ENCODE measurements around the gene ANP32A. TPM values are rescaled to one million over a fixed set of nuclear protein-coding genes. Genes with fewer than 3 reads are reported as not detected.
A peak's percentile ranks its signal among the peaks of the same experiment; 100 is the strongest.

Gene ANP32A
- total and polyA plus RNA-seq, 4 donors = 71.4 to 167 (median 118) TPM

- H3K4me1 ChIP-seq (ENCODE audit: control insufficient read depth, insufficient read depth, low read length) = peaks cover 7% of the 10 kb centered on the region
- H3K4me3 ChIP-seq (ENCODE audit: low read depth, low read length) = peak overlapping the region; percentile 98
- WGBS (ENCODE audit: insufficient coverage) = 0% methylated on average over 6 of the region's 16 CpGs
- DNase-seq (ENCODE audit: low read depth in 4 of 6, low spot score in 6 of 6) = peak in 1 of 6 donors; percentile 24
- H3K9me3 ChIP-seq (ENCODE audit: control insufficient read depth, insufficient read depth, low read length) = no peaks in the 10 kb centered on the region
- H3K27ac ChIP-seq (ENCODE audit: low read depth, low read length) = peak overlapping the region; percentile 36
- no peaks in the 10 kb centered on the region for H3K27me3 ChIP-seq (ENCODE audit: control insufficient read depth, insufficient read depth, low read length)
- H3K36me3 ChIP-seq (ENCODE audit: control insufficient read depth, insufficient read depth, low read length) = peaks cover 2% of the 10 kb centered on the region
Observed at GRCh38 chr15:68821841-68822381, 1.2 kb upstream of the ANP32A start.

- under 1% methylated on average over 60 of the region's 60 CpGs for WGBS (ENCODE audit: insufficient coverage)
- peak overlapping the region; percentile 61 for H3K27ac ChIP-seq (ENCODE audit: low read depth, low read length)
- peaks cover 2% of the 10 kb centered on the region for H3K36me3 ChIP-seq (ENCODE audit: control insufficient read depth, insufficient read depth, low read length)
- peak overlapping the region; percentile 98 for H3K4me3 ChIP-seq (ENCODE audit: low read depth, low read length)
- H3K27me3 ChIP-seq (ENCODE audit: control insufficient read depth, insufficient read depth, low read length) = no peaks in the 10 kb centered on the region
- DNase-seq (ENCODE audit: low read depth in 4 of 6, low spot score in 6 of 6) = peak in 2 of 6 donors; percentile 41 to 49
- H3K4me1 ChIP-seq (ENCODE audit: control insufficient read depth, insufficient read depth, low read length) = peaks cover 11% of the 10 kb centered on the region
- H3K9me3 ChIP-seq (ENCODE audit: control insufficient read depth, insufficient read depth, low read length) = no peaks in the 10 kb centered on the region
Observed at GRCh38 chr15:68821190-68821840, 620 bp upstream of the ANP32A start.

- H3K4me3 ChIP-seq (ENCODE audit: low read depth, low read length) = peak overlapping the region; percentile 98
- H3K36me3 ChIP-seq (ENCODE audit: control insufficient read depth, insufficient read depth, low read length) = peaks cover 2% of the 10 kb centered on the region
- peak overlapping the region; percentile 99 for H3K27ac ChIP-seq (ENCODE audit: low read depth, low read length)
- no peaks in the 10 kb centered on the region for H3K9me3 ChIP-seq (ENCODE audit: control insufficient read depth, insufficient read depth, low read length)
- H3K4me1 ChIP-seq (ENCODE audit: control insufficient read depth, insufficient read depth, low read length) = peaks cover 11% of the 10 kb centered on the region
- WGBS (ENCODE audit: insufficient coverage) = 0% methylated on average over 17 of the region's 48 CpGs
- peak in 3 of 6 donors; percentile 77 to 90 (median 88) for DNase-seq (ENCODE audit: low read depth in 4 of 6, low spot score in 6 of 6)
- H3K27me3 ChIP-seq (ENCODE audit: control insufficient read depth, insufficient read depth, low read length) = no peaks in the 10 kb centered on the region
Observed at GRCh38 chr15:68819495-68820294, 1.0 kb downstream of the ANP32A start.

DNA sequence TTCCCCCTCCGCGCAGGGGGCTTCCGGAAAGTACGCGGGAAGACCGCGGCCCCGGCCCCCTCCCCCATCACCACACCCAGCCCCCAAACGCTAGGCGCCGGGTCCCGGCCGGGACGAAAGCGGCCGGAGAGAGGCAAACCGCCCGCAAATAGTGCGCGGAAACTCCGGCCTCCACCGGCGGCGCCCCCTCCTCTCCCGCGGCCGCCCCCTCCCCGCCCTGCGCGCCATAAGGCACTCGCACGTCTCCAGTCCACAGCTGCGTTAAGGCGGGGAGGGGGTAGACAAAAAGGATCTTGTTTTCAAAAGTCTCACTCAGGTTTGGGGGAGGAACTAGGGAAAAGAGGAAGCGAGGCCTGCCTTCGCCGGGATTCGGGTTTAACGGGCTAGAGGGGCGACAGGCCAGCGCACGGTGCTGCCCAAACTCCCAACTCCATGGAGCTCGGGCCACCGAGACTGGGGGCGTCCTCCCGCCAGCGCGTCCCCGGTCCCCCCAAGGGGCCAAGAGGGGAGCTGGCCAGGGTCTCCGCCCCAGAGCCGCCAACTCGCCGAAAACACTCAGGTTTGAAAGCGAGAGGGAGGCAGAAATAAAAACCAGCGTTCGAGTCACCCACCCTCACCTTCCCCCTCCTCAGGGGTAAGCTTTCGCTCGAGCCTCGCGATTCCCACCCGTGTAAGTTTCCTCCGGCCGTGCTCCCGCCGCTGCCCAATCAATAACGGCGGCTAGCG lies 1.8 kb downstream of the ANP32A start:
- no peaks in the 10 kb centered on the region for H3K9me3 ChIP-seq (ENCODE audit: control insufficient read depth, insufficient read depth, low read length)
- peaks cover 15% of the 10 kb centered on the region for H3K4me1 ChIP-seq (ENCODE audit: control insufficient read depth, insufficient read depth, low read length)
- DNase-seq (ENCODE audit: low read depth in 4 of 6, low spot score in 6 of 6) = peak in 3 of 6 donors; percentile 68 to 90 (median 84)
- H3K27me3 ChIP-seq (ENCODE audit: control insufficient read depth, insufficient read depth, low read length) = no peaks in the 10 kb centered on the region
- peak overlapping the region; percentile 99 for H3K27ac ChIP-seq (ENCODE audit: low read depth, low read length)
- under 1% methylated on average over 62 of the region's 68 CpGs for WGBS (ENCODE audit: insufficient coverage)
- H3K36me3 ChIP-seq (ENCODE audit: control insufficient read depth, insufficient read depth, low read length) = peaks cover 2% of the 10 kb centered on the region
- H3K4me3 ChIP-seq (ENCODE audit: low read depth, low read length) = peak overlapping the region; percentile 98

DNA sequence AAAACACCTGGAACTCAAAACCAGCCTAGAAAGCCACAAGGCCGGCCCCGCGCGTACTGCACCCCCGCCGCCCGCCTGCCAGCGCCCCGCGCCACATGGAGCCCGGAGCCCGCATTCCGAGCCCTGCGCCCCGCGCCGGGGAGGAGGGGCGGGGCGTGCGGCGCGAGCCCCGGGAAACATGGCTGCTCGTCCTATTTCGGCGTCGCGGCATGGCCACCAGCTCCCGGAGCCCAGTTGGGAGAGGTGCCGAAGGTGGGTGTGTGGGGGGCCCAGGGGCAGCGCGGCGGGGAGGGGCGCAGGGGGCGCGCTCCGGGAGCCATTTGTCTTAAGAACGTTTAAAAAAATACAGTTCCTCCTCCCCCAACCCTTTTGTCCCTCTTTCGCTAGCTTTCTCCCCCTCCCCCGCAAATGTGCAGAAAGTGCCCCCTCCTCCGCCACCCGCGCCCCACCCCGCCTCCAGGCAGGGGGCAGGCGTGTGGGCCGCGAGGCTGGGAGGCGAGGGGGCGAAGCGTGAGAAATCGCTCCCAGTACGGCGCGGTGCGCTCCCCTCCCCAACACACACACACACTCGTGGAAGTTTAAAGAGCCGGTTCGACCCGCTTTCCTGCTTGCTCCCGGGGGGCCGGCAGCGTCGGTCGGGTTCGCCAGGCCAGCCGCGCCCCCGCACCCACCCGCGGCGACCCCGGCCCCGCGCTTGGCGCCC lies 2.5 kb downstream of the ANP32A start:
- Histone ChIP-seq H3K27ac (ENCODE audit: low read depth, low read length) (peak overlapping the region; percentile 99), H3K9me3 (ENCODE audit: control insufficient read depth, insufficient read depth, low read length) (no peaks in the 10 kb centered on the region), H3K36me3 (ENCODE audit: control insufficient read depth, insufficient read depth, low read length) (peaks cover 2% of the 10 kb centered on the region), H3K27me3 (ENCODE audit: control insufficient read depth, insufficient read depth, low read length) (no peaks in the 10 kb centered on the region), H3K4me1 (ENCODE audit: control insufficient read depth, insufficient read depth, low read length) (peaks cover 21% of the 10 kb centered on the region), H3K4me3 (ENCODE audit: low read depth, low read length) (peak overlapping the region; percentile 98)
- DNase-seq (ENCODE audit: low read depth in 4 of 6, low spot score in 6 of 6) = peak in 5 of 6 donors; percentile 51 to 91 (median 67)
- under 1% methylated on average over 68 of the region's 75 CpGs for WGBS (ENCODE audit: insufficient coverage)

DNA sequence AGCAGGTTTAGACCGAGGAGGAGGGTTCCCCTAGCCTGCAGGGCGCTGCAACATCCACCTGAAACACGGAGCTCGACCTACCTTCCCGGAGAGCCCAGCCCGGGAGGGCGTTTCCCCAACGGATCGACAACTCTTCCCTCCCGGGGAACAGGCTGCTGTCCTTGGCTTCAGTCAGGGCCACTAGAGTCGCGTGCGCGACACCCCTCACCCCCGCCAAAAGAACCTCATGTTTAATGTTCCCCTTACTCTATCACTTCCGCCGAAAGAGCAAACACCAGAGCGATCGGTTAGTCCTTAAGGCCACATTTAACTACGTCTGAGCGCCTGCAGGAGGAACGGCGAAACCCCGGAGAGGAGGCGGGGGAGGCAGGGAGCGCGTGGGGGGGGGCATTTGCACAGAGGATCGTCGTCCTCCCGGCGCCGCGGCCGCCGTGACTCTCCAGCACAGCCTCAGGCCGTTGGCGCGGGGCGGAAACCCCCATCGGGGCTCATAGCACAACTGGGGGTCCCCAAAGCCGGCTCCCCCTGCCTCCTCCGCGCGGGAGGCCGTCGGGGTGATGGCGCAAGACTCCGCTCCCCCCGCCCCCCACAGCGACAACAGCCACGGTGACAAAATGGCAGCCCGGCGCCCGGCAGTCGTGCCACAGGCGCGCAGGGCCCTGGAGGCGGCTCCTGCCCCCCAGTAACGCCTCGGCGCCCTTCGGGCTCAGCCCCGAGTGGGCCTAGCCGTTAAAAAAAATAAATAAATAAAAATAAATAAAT lies 3.2 kb downstream of the ANP32A start:
- peak in 4 of 6 donors; percentile 51 to 88 (median 70) for DNase-seq (ENCODE audit: low read depth in 4 of 6, low spot score in 6 of 6)
- Histone ChIP-seq H3K27me3 (ENCODE audit: control insufficient read depth, insufficient read depth, low read length) (no peaks in the 10 kb centered on the region), H3K4me3 (ENCODE audit: low read depth, low read length) (peak overlapping the region; percentile 98), H3K4me1 (ENCODE audit: control insufficient read depth, insufficient read depth, low read length) (peaks cover 24% of the 10 kb centered on the region), H3K9me3 (ENCODE audit: control insufficient read depth, insufficient read depth, low read length) (no peaks in the 10 kb centered on the region), H3K27ac (ENCODE audit: low read depth, low read length) (peak overlapping the region; percentile 99), H3K36me3 (ENCODE audit: control insufficient read depth, insufficient read depth, low read length) (peaks cover 2% of the 10 kb centered on the region)
- 0% methylated on average over 35 of the region's 64 CpGs for WGBS (ENCODE audit: insufficient coverage)

DNA sequence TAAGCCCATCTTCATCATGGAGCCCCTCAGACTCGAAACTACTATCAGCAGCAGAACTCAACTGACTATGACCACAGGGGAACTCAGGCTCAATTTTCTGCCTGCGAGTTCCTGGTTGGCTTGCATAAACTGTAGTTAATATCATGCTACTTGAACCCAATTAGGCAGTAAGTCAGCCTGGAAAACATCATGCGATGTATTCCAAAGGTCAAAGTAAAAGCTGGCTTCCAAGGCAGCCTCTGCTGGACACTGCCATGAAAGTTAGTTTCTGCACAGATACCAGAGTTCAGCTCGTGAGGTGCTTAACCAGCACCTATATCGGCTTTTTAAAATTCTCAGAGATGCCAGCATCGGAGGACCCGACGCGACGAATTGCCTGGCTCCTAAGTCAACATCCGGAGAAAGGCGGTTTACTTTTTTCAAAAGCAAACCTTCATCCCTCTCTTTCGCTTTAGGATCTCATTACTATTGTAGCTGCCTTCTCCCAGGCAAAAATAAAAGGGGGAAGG lies 3.8 kb downstream of the ANP32A start:
- no peaks in the 10 kb centered on the region for H3K9me3 ChIP-seq (ENCODE audit: control insufficient read depth, insufficient read depth, low read length)
- peaks cover 2% of the 10 kb centered on the region for H3K36me3 ChIP-seq (ENCODE audit: control insufficient read depth, insufficient read depth, low read length)
- WGBS (ENCODE audit: insufficient coverage) = 8% methylated on average over 10 of the region's 13 CpGs
- H3K4me1 ChIP-seq (ENCODE audit: control insufficient read depth, insufficient read depth, low read length) = peaks cover 28% of the 10 kb centered on the region
- no peaks in the 10 kb centered on the region for H3K27me3 ChIP-seq (ENCODE audit: control insufficient read depth, insufficient read depth, low read length)
- H3K27ac ChIP-seq (ENCODE audit: low read depth, low read length) = peak overlapping the region; percentile 99
- DNase-seq (ENCODE audit: low read depth in 4 of 6, low spot score in 6 of 6) = peak in 3 of 6 donors; percentile 38 to 61 (median 44)
- peak overlapping the region; percentile 98 for H3K4me3 ChIP-seq (ENCODE audit: low read depth, low read length)

- WGBS (ENCODE audit: insufficient coverage) = no CpG with 5 or more reads among the region's 4 CpGs
- Histone ChIP-seq H3K36me3 (ENCODE audit: control insufficient read depth, insufficient read depth, low read length) (peaks cover 2% of the 10 kb centered on the region), H3K4me1 (ENCODE audit: control insufficient read depth, insufficient read depth, low read length) (peaks cover 27% of the 10 kb centered on the region), H3K4me3 (ENCODE audit: low read depth, low read length) (peak overlapping the region; percentile 98), H3K9me3 (ENCODE audit: control insufficient read depth, insufficient read depth, low read length) (no peaks in the 10 kb centered on the region), H3K27me3 (ENCODE audit: control insufficient read depth, insufficient read depth, low read length) (no peaks in the 10 kb centered on the region), H3K27ac (ENCODE audit: low read depth, low read length) (peak overlapping the region; percentile 99)
- no peak for DNase-seq (ENCODE audit: low read depth in 4 of 6, low spot score in 6 of 6)
Observed at GRCh38 chr15:68816158-68816557, 4.5 kb downstream of the ANP32A start.
